Measurements from ENCODE around the gene RHBDF1.
"Not testable (repeated sequence)": the region's sequence is repeated elsewhere in the genome, so short reads cannot be mapped to it uniquely, and the experiment has no call there.

Gene RHBDF1

GRCh38 chr16:35678-36305 lies 36.6 kb downstream of the RHBDF1 start:
- DNase-seq, result no peak

- no peak for DNase-seq
Measured at GRCh38 chr16:35011-35677, 37.3 kb downstream of the RHBDF1 start.

- no peak for DNase-seq
Measured at GRCh38 chr16:34648-34987, 37.8 kb downstream of the RHBDF1 start.

- no peak for DNase-seq
Measured at GRCh38 chr16:33877-34647, 38.4 kb downstream of the RHBDF1 start.

GRCh38 chr16:33154-33876 lies 39.1 kb downstream of the RHBDF1 start:
- not testable (repeated sequence) for DNase-seq

GRCh38 chr16:30627-31026 lies 41.8 kb downstream of the RHBDF1 start:
- DNase-seq, result not testable (repeated sequence)

- not testable (repeated sequence) for DNase-seq
Measured at GRCh38 chr16:25926-26348, 46.5 kb downstream of the RHBDF1 start.

- not testable (repeated sequence) for DNase-seq
Measured at GRCh38 chr16:24151-24550, 48.3 kb downstream of the RHBDF1 start.

GRCh38 chr16:20886-21285 lies 51.5 kb downstream of the RHBDF1 start:
- not testable (repeated sequence) for DNase-seq

GRCh38 chr16:17062-17765 lies 55.2 kb downstream of the RHBDF1 start:
- not testable (repeated sequence) for DNase-seq

- not testable (repeated sequence) for DNase-seq
Measured at GRCh38 chr16:10772-11171, 61.7 kb downstream of the RHBDF1 start.

GRCh38 chr16:9903-10665 lies 62.3 kb downstream of the RHBDF1 start:
- no peak for DNase-seq

All from amniotic stem cell (primary cell).